NB4 (cell line): ENCODE results near the gene PDCD1LG2.

Source experiments
- CTCF ChIP-seq: IDR thresholded peaks from one replicate; pipeline ENCODE4 v1.5.1; 2012; ENCODE audit warnings: low read depth, low read length
- MAX ChIP-seq: IDR thresholded peaks from 2 replicates; pipeline ENCODE4 v1.6.1; 2011; ENCODE audit warnings: low read depth, low read length
- MYC ChIP-seq: IDR thresholded peaks from 2 replicates; pipeline ENCODE4 v1.6.1; 2011; ENCODE audit warnings: low read depth, low read length
- POLR2A ChIP-seq: IDR thresholded peaks from 2 replicates; pipeline ENCODE4 v1.6.1; 2011; ENCODE audit warnings: mild to moderate bottlenecking; ENCODE audit not compliant: insufficient read length; ENCODE audit errors: extremely low read depth

GRCh38 chr9:5511476-5511875 lies 1.1 kb downstream of the PDCD1LG2 start:
- TF ChIP-seq CTCF = no peak
- TF ChIP-seq POLR2A = no peak
- TF ChIP-seq MAX = no peak
- no peak for TF ChIP-seq MYC
